ENCODE results near the gene TTC3. TPM values are rescaled to one million over a fixed set of nuclear protein-coding genes. Genes with fewer than 3 reads are reported as not detected.

TTC3 gene
- total RNA-seq, 1 experiment from 2014 or later = 71.5 TPM

GRCh38 chr21:37197746-37198145 is 124.7 kb downstream of the TTC3 start:
- DNase-seq (ENCODE audit: low read depth, low spot score) (no peak), ATAC-seq (no peak)
- no peak overlapping the region for H2AFZ ChIP-seq (ENCODE audit: low read depth, low read length, poor library complexity, severe bottlenecking)
- ChIA-PET CTCF (no interaction called here), POLR2A (no interaction called here), RAD21 (ENCODE audit: low non-redundant PET in 1 of 2, low total read pairs in 2 of 2, uncharacterized antibody in 2 of 2, unreplicated experiment in 2 of 2) (no interaction called here)
- BruUV-seq (replicated peaks) = no TSS peak
- H3K79me2 ChIP-seq (ENCODE audit: insufficient read depth, low read length) = no peaks in the 10 kb centered on the region
- H4K20me1 ChIP-seq (ENCODE audit: insufficient read depth) = no peaks in the 10 kb centered on the region
- H3K4me3 ChIP-seq (replicated peaks in 1 of 2; ENCODE audit: low read depth in 1 of 2, low read length in 2 of 2) = no peak overlapping the region
- H3K4me1 ChIP-seq (ENCODE audit: control insufficient read depth in 1 of 2, insufficient read depth in 2 of 2, low read length in 2 of 2) = peaks cover 20 to 58% of the 10 kb centered on the region in 2 experiments
- 0 out of 2 replicates have a peak overlapping the region, but pooled peaks have one; percentile 8 for H3K9ac ChIP-seq (ENCODE audit: low read length)
- intact Hi-C loops (cut with micrococcal nuclease) = no loop called here
- no peaks in the 10 kb centered on the region for H3K9me2 ChIP-seq (ENCODE audit: insufficient read depth)
- H3K36me3 ChIP-seq (ENCODE audit: control insufficient read depth in 1 of 2, insufficient read depth in 2 of 2, low read length in 2 of 2) = peaks cover 21 to 30% of the 10 kb centered on the region in 2 experiments; a peak in 3 of 4 replicates
- H3K4me2 ChIP-seq (ENCODE audit: low read length) = peak overlapping the region; percentile 20
- H3K9me3 ChIP-seq (ENCODE audit: control insufficient read depth in 1 of 2, insufficient read depth in 1 of 2, low read depth in 1 of 2, low read length in 2 of 2) = no peaks in the 10 kb centered on the region
- no peak overlapping the region for H3K27ac ChIP-seq (ENCODE audit: low read depth, low read length)
- TF ChIP-seq EZH2phosphoT487 (IDR thresholded peaks at IDR 0.05; ENCODE audit: borderline replicate concordance) = no peak
- no peak for TF ChIP-seq SP1 (IDR thresholded peaks at IDR 0.05; ENCODE audit: low read depth)
- TF ChIP-seq SIN3A (IDR thresholded peaks at IDR 0.05; ENCODE audit: low read depth) = no peak
- no peak for TF ChIP-seq RAD21 (IDR thresholded peaks at IDR 0.05; ENCODE audit: low read depth)
- TF ChIP-seq ELF1 (IDR thresholded peaks at IDR 0.05; ENCODE audit: borderline replicate concordance, low read depth) = no peak
- no peak for TF ChIP-seq EGR1 (IDR thresholded peaks at IDR 0.05; ENCODE audit: low read depth)
- no peak for TF ChIP-seq ZNF274 (IDR thresholded peaks at IDR 0.05; ENCODE audit: low read depth, low read length)
- TF ChIP-seq SRF (IDR thresholded peaks at IDR 0.05; ENCODE audit: low read depth) = no peak
- TF ChIP-seq, protein P1, sequence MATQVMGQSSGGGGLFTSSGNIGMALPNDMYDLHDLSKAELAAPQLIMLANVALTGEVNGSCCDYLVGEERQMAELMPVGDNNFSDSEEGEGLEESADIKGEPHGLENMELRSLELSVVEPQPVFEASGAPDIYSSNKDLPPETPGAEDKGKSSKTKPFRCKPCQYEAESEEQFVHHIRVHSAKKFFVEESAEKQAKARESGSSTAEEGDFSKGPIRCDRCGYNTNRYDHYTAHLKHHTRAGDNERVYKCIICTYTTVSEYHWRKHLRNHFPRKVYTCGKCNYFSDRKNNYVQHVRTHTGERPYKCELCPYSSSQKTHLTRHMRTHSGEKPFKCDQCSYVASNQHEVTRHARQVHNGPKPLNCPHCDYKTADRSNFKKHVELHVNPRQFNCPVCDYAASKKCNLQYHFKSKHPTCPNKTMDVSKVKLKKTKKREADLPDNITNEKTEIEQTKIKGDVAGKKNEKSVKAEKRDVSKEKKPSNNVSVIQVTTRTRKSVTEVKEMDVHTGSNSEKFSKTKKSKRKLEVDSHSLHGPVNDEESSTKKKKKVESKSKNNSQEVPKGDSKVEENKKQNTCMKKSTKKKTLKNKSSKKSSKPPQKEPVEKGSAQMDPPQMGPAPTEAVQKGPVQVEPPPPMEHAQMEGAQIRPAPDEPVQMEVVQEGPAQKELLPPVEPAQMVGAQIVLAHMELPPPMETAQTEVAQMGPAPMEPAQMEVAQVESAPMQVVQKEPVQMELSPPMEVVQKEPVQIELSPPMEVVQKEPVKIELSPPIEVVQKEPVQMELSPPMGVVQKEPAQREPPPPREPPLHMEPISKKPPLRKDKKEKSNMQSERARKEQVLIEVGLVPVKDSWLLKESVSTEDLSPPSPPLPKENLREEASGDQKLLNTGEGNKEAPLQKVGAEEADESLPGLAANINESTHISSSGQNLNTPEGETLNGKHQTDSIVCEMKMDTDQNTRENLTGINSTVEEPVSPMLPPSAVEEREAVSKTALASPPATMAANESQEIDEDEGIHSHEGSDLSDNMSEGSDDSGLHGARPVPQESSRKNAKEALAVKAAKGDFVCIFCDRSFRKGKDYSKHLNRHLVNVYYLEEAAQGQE (IDR thresholded peaks at IDR 0.05; ENCODE audit: low read depth) = no peak
- TF ChIP-seq TCF7L2 (IDR thresholded peaks at IDR 0.05; ENCODE audit: borderline replicate concordance, extremely low read depth, insufficient read depth, insufficient read length) = no peak
- no peak for TF ChIP-seq CEBPB (IDR thresholded peaks at IDR 0.05; ENCODE audit: low read depth)
- TF ChIP-seq FOSL1 (IDR thresholded peaks at IDR 0.05; ENCODE audit: low read depth) = no peak
- no peaks in the 10 kb centered on the region for H3K27me3 ChIP-seq (ENCODE audit: insufficient read depth, low read length)

Measured in HCT116 (cell line).